GM12891 (cell line): Measurements from ENCODE around the gene ILDR2.
"Not testable (repeated sequence)": the region's sequence is repeated elsewhere in the genome, so short reads cannot be mapped to it uniquely, and the experiment has no call there.

Experiments
- DNase-seq: peaks from one replicate; pipeline ENCODE4 v3.0.0; 2011; ENCODE audit warnings: low spot score; ENCODE audit not compliant: insufficient read length
- FAIRE-seq: peaks from 2 replicates; lab custom pipeline; 2011; peaks lifted over from hg19 to GRCh38; lab: Jason Lieb, UNC
- PAX5 ChIP-seq: IDR thresholded peaks from 2 replicates; pipeline ENCODE4 v1.6.1; 2011; ENCODE audit warnings: low read length, moderate library complexity, mild to moderate bottlenecking; ENCODE audit not compliant: insufficient read depth, severe bottlenecking
- POLR2A ChIP-seq: IDR thresholded peaks from 2 replicates; pipeline ENCODE4 v1.6.1; 2011; ENCODE audit warnings: low read depth, low read length, control low read depth
- POLR2AphosphoS5 ChIP-seq: IDR thresholded peaks from 2 replicates; pipeline ENCODE4 v1.6.1; 2011; ENCODE audit warnings: low read depth, low read length, control low read depth
- POU2F2 ChIP-seq: IDR thresholded peaks from 2 replicates; pipeline ENCODE4 v1.6.1; 2011; ENCODE audit warnings: low read depth, mild to moderate bottlenecking, control low read depth, low read length, moderate library complexity
- SPI1 ChIP-seq: IDR thresholded peaks from 2 replicates; pipeline ENCODE4 v1.6.1; 2011; ENCODE audit warnings: low read depth, low read length, control low read depth
- TAF1 ChIP-seq: IDR thresholded peaks from 2 replicates; pipeline ENCODE4 v1.6.1; 2011; ENCODE audit warnings: low read depth, low read length, control low read depth

The ILDR2 gene

GRCh38 chr1:166889776-166890175 is 85.6 kb downstream of the ILDR2 start:
- DNase-seq, result no peak
- TF ChIP-seq TAF1, result no peak
- TF ChIP-seq POU2F2, result no peak
- TF ChIP-seq POLR2A, result no peak
- no peak for TF ChIP-seq POLR2AphosphoS5
- TF ChIP-seq PAX5, result no peak
- no peak for TF ChIP-seq SPI1
- no peak for FAIRE-seq

GRCh38 chr1:166888373-166889111 is 86.8 kb downstream of the ILDR2 start:
- TF ChIP-seq TAF1 (no peak), POLR2A (no peak), SPI1 (no peak), POU2F2 (no peak), POLR2AphosphoS5 (no peak), PAX5 (no peak)
- DNase-seq (no peak), FAIRE-seq (no peak)

GRCh38 chr1:166884971-166885370 is 90.4 kb downstream of the ILDR2 start:
- FAIRE-seq (peak; percentile 50), DNase-seq (no peak)
- TF ChIP-seq POLR2AphosphoS5 (no peak), POU2F2 (no peak), SPI1 (no peak), PAX5 (no peak), TAF1 (no peak), POLR2A (no peak)

- peak; percentile 23 for DNase-seq
- peak; percentile 58 for FAIRE-seq
- no peak for TF ChIP-seq POU2F2
- TF ChIP-seq SPI1, result no peak
- no peak for TF ChIP-seq POLR2A
- TF ChIP-seq TAF1, result no peak
- TF ChIP-seq PAX5, result no peak
- TF ChIP-seq POLR2AphosphoS5, result no peak
Observed at GRCh38 chr1:166884040-166884642, 91.2 kb downstream of the ILDR2 start.

- FAIRE-seq (no peak), DNase-seq (no peak)
- TF ChIP-seq POLR2A (no peak), PAX5 (no peak), TAF1 (no peak), POLR2AphosphoS5 (no peak), POU2F2 (no peak), SPI1 (no peak)
Observed at GRCh38 chr1:166882893-166883292, 92.4 kb downstream of the ILDR2 start.

- not testable (repeated sequence) for DNase-seq, FAIRE-seq
Observed at GRCh38 chr1:166878173-166878917, 97.0 kb downstream of the ILDR2 start.

GRCh38 chr1:166876540-166876838 is 98.9 kb downstream of the ILDR2 start:
- TF ChIP-seq PAX5 (no peak), TAF1 (no peak), SPI1 (no peak), POU2F2 (no peak), POLR2AphosphoS5 (no peak), POLR2A (no peak)
- no peak for DNase-seq
- FAIRE-seq, result no peak

- TF ChIP-seq POLR2A (no peak), TAF1 (peak; percentile 69; the same call in 1 of the 2 replicates), POU2F2 (0 out of 2 replicates have a peak, but pooled peaks have one; percentile 28), PAX5 (peak; percentile 0), POLR2AphosphoS5 (peak; percentile 64), SPI1 (peak; percentile 3; the same call in 1 of the 2 replicates)
- peak; percentile 94 for FAIRE-seq
- DNase-seq, result peak; percentile 86
Observed at GRCh38 chr1:166875734-166876539, 99.4 kb downstream of the ILDR2 start, which contains the start of gene TADA1. Gene TADA1 (minus strand): TSS chr1:166876264. CDS start chr1:166876233, 31 bp downstream.
